Stimulated activated CD4-positive, alpha-beta T cell treated with anti-CD3 and anti-CD28 coated beads, Interleukin-15, amount 100 ng/mL, for 48 hours (primary cell): ENCODE results near the gene TSEN15.

Source experiments
- DNase-seq, 2 donors: peaks; one replicate each; pipeline ENCODE4 v3.0.0-alpha.2; 2020; ENCODE audit warnings: low read depth in 2 of 2

The TSEN15 gene

DNA sequence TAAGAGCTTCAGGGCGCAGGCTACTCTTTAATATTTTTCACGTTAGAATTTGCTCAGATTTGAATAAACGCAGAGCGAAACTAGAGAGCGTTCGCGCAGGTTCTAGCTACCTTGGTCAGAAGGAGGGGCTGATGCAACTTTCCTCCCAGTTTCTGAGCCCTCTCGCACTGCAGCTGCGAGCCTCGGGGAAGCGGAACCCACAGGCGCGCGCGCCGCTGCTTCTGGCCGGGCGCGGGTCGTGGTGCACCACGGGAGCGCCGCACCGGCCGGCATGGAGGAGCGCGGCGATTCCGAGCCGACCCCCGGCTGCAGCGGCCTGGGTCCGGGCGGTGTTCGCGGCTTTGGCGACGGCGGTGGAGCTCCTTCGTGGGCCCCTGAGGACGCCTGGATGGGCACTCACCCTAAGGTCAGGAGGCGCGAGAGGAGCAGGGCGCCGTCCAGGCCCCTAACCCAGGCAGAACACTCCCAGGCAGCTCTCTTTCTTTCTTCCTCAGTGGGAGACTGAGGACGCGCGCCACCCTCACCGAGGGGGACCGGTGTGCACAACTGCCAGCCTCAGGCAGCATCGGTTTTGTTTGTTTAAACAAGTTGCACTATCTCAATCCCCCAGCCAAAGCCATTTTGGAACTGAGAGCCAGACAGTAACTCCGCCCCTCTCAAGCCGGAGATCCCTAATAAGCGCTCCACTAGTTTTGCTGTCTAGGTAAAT is at the start of gene TSEN15:
Gene TSEN15 (plus strand): TSS at position 246 of the 709 bp plus-strand sequence. CDS start 26 bp downstream, at position 272.
- DNase-seq = peak; percentile 71 to 72

DNA sequence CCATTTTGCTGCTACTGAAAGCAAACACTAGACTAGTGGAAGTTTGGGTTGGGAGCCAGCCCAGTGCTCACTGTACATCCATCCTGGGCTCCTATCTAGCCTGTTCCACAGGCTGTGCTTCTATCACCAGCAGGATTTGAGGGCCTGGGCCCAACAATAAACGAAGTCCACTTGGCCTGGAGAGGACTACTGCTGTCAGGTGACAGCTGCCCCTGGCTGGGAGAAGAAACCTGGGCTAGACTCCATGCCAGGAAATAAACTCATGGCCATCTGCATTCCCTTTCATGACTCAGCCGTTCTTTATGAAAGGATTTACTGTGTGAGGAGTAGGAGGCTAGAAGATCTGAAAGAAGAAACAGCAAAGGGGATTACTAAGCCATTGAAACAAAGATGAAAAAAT is 49.5 kb upstream of the TSEN15 start:
- no peak for DNase-seq

DNA sequence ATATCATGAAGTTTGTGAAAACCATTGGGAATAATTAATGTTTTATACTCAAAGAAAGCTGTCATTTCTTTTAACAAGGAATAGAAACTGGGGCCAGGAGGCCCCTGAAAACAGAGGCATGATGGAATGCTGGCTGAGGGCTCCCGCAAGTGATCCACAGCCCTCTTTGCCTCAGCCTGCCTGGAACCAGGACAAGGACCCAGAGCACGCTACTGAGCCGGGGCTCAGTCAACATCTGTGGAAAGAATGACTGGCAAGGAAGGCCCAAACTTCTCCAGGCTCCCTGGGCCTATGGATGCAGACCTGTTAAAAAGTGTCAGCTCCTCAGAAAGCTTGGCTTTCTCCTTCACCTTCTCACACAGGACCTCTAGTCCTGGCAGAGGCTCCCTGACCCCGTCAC is 46.6 kb upstream of the TSEN15 start:
- DNase-seq = no peak

DNA sequence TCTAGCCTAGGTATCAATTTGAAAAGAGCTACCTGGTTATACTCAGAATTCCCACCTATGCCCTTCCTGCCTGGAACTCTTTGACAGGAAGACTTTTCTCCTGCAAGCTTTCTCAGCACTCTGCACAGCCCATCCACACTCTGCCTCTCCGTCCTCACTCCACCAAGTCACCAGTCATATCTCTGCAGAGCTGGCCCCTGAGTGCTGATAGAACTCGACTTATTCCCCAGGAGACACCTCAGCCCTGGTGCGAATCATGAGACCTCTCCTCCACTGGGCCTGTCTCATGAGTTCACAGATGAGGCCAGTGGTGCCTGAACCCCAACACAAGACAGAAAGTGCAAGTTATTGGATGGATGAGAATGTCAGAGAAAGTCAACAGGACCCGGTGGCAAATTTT is 46.0 kb upstream of the TSEN15 start:
- no peak for DNase-seq

- DNase-seq = no peak
Observed at GRCh38 chr1:184010788-184011187, 40.7 kb upstream of the TSEN15 start.

DNA sequence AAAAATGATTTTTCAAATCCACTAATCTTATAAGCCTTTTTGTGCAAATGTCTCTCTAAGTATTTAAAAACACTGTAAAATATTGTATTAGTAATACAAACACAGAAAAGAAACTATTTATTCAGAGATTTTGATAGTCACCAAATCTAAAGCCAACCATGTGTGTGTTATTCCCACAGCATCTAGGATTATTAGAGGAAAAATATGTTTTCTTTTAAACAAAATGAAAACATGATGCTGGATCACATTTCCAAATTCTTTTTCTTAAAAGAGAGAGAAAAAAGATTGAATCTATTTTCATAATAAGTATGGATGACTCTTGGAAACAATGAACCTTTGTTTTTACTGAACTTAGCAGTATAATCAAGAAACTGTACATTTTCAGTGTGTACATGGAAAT is 39.3 kb upstream of the TSEN15 start:
- no peak for DNase-seq

- no peak for DNase-seq
Observed at GRCh38 chr1:184014271-184014670, 37.3 kb upstream of the TSEN15 start.

GRCh38 chr1:184016169-184016568 is 35.4 kb upstream of the TSEN15 start:
- DNase-seq = no peak

GRCh38 chr1:184017306-184017705 is 34.2 kb upstream of the TSEN15 start:
- DNase-seq = no peak

DNA sequence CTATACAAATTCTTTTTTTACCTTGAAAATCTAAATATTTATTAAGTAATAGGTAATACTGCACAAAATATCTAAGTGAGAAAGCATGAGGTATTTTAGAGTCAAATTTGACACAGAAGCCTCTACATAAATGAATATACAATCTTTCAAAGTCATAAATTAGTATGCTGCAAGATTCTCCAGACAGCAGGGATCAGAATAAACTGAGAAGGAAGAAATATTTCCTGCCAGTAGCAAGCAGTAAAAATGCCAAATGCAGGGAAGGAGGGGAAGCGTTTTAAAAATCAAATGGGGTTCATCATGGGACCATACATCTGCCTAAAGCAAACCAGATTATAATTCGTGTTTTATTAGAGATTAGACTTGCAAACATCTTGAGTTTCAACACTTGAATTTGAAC is 32.9 kb upstream of the TSEN15 start:
- DNase-seq = no peak

- no peak for DNase-seq
Observed at GRCh38 chr1:184019069-184019468, 32.5 kb upstream of the TSEN15 start.

DNA sequence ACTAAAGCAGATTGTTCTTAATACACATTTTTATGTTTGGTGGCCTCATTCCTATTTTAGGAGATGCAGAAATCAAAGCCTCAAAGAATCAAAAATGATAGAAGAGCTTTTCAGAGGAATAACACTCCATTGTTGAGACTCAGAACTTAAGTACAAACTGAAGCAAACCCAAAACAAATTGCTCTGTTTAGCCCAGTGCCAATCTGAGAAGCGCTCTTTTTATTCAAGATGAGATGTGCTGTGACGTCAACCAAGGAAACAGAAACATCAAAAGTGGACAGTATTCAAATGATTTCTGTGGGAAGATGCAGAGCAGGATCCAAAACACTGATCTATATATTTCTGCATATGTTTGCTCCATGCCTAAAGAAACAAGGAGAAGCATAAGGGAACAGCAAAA is 32.0 kb upstream of the TSEN15 start:
- no peak for DNase-seq

GRCh38 chr1:184020328-184020727 is 31.2 kb upstream of the TSEN15 start:
- no peak for DNase-seq

DNA sequence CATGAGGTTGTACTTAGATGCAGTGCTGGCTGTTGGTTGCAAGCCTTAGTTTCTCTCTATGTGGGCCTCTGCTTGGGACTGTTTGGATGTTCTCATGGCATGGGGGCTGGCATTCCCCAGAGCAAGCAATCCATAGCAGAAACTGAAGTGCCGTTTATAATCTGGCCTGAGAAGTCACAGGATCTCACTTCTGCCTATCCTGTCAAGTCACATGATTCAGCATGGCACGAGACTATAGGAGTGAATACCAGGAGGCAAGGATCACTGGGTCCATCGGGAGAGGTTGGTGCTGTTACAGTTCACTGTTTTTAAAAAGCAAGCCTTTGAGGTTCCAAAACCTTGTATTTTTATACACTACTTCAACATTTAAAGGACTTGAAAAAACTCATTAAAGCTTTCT is 30.7 kb upstream of the TSEN15 start:
- no peak for DNase-seq

- DNase-seq = no peak
Observed at GRCh38 chr1:184021728-184022127, 29.8 kb upstream of the TSEN15 start.

DNA sequence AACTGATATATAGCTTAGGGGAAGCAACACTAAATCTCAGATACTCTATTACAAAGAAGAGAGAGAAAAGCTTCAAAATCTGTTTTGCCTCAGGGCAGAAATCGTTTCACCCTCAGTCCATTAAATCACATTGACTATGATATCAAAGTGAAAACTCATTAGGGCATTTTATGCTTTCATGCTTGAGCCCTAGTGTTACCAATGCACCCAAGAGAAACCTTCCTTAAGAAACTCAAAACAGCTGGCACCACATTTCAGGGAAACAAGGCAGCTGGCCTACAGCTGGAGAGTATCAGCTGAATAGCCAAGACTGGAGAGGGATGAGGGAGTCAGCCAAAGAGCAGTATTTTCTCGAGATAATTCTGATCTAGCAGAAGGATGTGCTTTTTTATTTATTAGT is 28.9 kb upstream of the TSEN15 start:
- no peak for DNase-seq

DNA sequence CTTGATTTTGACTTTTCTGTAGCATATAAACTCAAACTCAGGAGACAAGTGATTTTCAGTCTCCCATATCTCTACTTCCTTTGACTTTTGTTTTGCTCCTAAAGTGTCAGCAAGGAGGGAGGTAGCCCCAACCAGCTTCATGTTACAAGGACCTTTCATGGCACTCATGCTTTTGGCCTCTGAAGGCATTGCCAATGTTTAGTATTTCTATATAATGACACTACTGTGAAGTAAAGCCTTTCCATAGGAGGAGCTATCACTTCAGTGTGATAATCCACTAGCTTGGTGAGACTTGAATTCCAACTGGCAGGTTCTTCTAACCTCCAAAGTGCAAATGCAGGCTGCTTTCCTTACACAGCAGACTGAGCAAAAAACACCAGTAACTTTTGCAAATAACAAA is 28.4 kb upstream of the TSEN15 start:
- DNase-seq = no peak

GRCh38 chr1:184025242-184025675 is 26.3 kb upstream of the TSEN15 start:
- no peak for DNase-seq

GRCh38 chr1:184027826-184028695 is 23.5 kb upstream of the TSEN15 start:
- DNase-seq = no peak

DNA sequence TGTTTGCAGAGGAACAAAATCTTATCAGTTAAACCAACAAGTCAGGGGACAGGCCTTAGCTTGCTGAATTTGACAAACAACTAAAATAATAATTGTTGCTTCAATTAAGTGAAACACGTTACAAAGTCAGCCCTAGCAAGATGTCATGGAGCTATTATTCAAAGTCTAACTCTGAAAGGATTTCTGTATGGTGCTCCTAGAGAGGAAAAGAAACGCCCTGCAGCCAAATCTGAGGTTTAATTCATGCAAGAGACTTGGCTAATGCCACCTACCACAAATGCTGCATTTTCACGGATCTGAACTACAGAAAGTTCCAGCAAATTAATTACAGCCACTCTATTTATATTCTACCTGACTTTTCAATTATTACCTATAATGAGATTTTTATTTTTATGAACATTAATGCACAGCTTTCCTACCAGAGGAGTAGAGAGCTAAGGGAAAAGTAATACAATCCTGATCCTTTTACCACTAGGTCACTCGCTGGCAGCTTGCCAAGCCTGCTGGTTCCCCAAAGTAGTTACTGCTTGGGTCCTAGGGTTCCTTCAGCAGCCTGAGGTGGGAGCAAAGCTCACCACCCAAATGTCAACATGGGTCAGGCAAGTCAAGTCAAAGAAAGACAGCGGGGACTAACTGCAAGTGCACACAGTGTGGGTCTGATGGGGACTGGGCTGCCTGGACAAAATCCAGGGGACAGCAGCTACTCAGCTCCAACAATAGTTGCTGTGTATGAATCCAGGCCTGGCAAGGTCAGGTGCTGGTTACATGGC is 22.5 kb upstream of the TSEN15 start:
- DNase-seq = no peak

DNA sequence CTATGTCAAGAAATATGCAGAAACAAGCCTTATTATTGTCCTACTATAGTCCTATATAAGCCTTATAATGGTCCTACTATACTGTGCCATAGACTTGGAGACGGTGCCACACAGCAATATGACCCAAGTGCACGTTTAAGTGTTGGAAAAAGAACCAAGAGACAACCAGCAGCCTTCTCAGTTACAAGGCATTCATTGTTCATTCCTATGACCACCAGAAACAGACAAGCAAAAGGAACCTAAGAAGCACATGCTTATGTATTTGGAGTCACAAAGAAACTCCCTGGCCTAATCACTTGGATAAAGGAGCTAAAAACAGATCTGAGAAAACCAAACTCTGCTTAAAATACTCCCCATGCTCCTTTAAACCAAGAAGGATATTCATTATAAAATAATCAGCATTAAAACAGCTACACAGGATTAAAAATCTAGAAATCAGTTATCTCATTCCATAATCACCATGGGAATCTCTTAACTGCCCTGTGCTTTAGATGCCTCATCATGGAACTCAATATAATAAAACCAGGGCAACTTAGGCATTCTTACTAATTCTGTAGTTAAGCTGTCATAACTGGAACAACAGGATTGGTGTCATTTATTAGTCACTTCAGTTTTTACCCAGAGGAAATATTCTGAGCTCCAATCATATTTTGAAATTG is 21.0 kb upstream of the TSEN15 start:
- DNase-seq = no peak

GRCh38 chr1:184031092-184031408 is 20.5 kb upstream of the TSEN15 start:
- DNase-seq = no peak
